ENCODE data around the gene OTOG.

OTOG gene

GRCh38 chr11:17563961-17564686 is 17.1 kb downstream of the OTOG start:
- DNase-seq: no peak

GRCh38 chr11:17564687-17565042 is 17.6 kb downstream of the OTOG start:
- DNase-seq: no peak

DNA sequence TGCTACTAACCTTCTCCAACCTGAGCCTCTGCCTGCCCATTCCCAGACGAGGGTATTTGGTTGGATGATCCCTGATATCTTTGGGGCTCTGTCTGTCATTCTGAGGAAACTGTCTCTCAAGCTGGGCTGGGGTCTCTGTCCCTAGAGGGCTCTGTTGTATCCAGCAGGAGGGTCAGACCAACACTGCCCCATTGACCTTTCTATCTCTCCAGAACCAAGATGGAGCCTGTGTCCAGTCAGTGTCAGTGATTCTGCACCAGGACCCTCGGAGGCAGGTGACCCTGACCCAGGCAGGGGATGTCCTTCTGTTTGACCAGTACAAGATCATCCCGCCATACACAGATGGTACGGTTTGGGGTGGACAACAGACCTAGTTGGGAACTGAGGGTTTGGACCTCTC is 21.9 kb downstream of the OTOG start:
- no peak for DNase-seq

DNA sequence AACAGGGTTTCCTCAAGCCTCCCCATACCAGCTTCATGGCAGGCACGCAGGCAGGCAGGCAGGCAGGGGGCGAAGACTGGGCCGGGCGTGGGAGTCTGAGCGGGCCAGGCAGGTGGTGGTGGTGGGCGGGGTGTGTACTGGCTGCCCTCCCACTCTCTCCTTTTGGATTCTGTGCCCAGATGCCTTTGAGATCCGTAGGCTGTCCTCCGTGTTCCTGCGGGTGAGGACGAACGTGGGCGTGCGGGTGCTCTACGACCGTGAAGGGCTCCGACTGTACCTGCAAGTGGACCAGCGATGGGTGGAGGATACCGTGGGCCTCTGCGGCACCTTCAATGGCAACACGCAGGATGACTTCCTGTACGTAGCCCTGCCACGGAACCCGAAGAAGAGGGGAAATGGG is 23.0 kb downstream of the OTOG start:
- DNase-seq: no peak

DNA sequence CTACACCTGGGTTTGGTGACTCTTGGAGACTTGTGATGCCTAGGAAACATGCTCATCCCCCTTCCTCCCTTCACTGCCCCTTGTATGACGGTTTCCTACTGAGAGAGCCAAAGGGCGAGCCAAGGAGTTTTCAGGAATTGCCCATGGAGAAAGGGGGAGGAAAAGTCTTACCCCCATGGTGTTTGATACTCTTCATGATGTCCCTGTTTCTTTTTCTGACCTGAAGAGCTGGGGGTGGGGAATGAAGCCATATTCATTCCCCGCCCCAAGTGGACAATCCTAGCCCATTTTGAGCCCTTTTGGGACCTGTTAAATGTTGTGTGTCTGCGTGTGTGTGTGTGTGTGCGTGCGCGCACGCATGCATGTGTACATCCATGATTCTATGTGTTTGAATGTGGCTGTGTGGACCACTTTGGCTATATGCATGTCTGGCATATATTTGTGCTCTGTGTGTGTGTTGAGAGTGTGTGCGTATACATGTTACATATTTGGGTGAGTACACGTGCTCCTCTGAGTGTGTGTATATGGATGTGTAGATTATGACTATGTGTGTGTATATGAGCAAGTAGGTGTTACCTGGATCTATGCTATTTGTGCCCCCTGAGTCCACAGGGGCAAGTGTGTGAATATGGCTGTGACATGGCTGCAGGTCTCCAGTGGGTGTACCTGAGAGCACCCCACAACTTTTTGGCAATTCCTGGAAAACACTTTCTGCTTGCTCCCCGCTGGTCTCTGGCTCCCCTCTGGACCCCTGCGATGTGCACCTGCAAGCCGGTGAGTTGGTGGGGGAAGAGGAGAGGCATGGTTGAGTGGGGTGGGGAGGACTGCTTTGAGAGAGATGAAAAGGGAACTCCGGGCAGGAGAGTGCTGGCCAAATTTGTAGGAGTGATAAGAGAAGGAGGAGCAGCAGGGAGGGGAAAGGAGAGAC is 24.6 kb downstream of the OTOG start:
- no peak for DNase-seq

GRCh38 chr11:17572359-17572690 is 25.3 kb downstream of the OTOG start:
- no peak for DNase-seq

DNA sequence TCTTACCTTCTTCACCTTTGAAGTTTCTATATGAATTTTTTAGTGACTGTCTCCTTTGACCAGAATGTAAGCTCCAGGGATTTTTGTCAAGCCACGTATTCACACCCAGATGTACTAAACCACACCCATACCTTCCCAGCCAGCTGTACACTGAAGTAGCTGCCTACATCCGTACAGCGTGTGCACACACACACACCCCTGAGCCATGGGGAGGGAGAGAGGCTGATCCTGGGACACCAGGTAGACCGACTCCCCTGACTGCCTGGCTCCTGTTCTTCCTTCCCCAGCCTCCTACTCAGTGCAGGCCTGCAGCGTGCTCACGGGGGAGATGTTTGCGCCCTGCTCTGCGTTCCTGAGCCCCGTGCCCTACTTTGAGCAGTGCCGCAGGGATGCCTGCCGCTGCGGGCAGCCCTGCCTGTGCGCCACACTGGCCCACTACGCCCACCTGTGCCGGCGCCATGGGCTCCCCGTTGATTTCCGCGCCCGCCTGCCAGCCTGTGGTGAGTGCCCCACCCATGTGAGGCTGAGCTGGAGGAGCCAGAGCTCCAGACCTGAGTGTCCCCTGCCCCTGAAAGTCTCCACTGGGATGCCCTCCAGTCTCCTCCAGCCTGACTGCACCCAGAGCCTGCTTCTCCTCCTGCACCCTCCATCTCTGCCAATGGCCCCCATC is 25.9 kb downstream of the OTOG start:
- no peak for DNase-seq

- no peak for DNase-seq
These were observed 26.5 kb downstream of the OTOG start for GRCh38 chr11:17573526-17573925.

DNA sequence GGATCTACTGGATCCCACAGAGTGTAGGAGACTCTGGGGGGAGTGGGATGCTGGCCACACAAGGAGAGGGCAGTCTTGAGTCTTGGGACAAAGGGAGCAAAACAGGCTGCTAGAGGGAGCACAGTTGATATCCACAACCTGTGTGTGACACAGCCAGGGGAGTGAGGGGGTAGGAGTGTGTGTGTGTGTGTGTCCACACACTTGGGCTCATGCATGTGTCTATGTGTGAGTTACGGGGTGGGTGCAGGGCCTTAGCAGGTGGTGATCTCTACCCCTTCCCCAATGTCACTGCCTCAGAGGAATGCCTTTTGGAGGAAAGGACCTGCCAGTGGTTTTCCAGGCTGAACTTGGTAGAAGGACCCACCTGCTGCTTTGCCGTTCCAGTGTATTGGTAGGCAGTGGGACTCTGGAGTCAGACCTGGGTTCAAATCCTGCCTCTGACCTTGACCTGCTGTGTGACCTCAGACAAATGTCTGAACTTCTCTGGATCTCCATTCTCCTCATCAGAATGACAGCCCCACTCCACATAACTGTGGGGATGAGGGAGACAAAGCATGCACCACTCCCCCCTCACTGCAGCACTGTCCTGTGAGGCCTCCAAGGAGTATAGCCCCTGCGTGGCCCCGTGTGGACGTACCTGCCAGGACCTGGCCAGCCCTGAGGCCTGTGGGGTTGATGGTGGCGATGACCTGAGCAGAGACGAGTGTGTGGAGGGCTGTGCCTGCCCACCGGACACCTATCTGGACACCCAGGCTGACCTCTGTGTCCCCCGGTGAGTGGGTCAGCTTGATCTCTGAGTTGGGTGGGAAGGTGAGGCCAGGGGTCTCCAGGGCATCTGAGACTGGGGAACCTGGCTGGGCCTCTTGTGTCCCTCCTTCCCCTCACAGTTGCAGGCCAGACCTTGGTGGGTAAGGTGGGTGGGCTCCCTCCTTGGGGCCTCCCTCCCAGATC is 27.4 kb downstream of the OTOG start:
- no peak for DNase-seq

GRCh38 chr11:17575431-17576425 is 28.7 kb downstream of the OTOG start:
- DNase-seq: no peak

- no peak for DNase-seq
These were observed 31.2 kb downstream of the OTOG start for GRCh38 chr11:17578296-17578695.

DNA sequence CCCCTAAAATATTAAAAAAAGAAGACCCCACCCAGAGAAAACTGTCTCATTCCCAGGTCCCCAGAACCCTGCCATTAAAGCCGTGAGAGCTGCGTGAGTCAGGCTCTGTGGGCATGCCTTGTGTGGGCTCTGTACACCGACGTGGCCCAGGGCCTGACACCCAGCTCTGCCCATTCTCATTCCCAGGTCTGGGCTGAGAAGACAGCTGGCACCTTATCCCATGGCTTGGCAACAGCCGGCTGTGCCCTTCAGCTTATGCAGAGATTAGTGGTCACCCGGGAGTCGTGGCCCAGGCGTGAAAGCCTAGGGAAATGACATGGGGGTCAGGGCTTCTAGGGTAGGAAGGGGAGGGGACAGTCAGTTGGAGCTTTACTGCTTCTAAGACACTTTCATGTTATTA is 31.9 kb downstream of the OTOG start:
- DNase-seq: no peak

- DNase-seq: no peak
These were observed 32.4 kb downstream of the OTOG start for GRCh38 chr11:17579451-17579850.

- DNase-seq: no peak
These were observed 33.2 kb downstream of the OTOG start for GRCh38 chr11:17580271-17580670.

- no peak for DNase-seq
These were observed 34.1 kb downstream of the OTOG start for GRCh38 chr11:17581036-17581731.

- no peak for DNase-seq
These were observed 34.6 kb downstream of the OTOG start for GRCh38 chr11:17581732-17582053.

GRCh38 chr11:17585911-17586695 is 39.0 kb downstream of the OTOG start:
- DNase-seq: no peak

- DNase-seq: no peak
These were observed 41.1 kb downstream of the OTOG start for GRCh38 chr11:17588166-17588565.

- DNase-seq: no peak
These were observed 41.7 kb downstream of the OTOG start for GRCh38 chr11:17588721-17589120.

GRCh38 chr11:17590463-17590862 is 43.4 kb downstream of the OTOG start:
- no peak for DNase-seq

All from NCI-H1105 treated with DMSO at 0.1 percent for 48 hours (cell line).